NK-92 treated with Interleukin-12 subunit alpha and Interleukin-12 subunit beta, amount 100 ng/mL, for 24 hours (cell line): ENCODE data around the gene ALPL.

Experiments
- DNase-seq: peaks from one replicate; lab custom pipeline; 2025; lab: John Stamatoyannopoulos, UW

The ALPL gene

DNA sequence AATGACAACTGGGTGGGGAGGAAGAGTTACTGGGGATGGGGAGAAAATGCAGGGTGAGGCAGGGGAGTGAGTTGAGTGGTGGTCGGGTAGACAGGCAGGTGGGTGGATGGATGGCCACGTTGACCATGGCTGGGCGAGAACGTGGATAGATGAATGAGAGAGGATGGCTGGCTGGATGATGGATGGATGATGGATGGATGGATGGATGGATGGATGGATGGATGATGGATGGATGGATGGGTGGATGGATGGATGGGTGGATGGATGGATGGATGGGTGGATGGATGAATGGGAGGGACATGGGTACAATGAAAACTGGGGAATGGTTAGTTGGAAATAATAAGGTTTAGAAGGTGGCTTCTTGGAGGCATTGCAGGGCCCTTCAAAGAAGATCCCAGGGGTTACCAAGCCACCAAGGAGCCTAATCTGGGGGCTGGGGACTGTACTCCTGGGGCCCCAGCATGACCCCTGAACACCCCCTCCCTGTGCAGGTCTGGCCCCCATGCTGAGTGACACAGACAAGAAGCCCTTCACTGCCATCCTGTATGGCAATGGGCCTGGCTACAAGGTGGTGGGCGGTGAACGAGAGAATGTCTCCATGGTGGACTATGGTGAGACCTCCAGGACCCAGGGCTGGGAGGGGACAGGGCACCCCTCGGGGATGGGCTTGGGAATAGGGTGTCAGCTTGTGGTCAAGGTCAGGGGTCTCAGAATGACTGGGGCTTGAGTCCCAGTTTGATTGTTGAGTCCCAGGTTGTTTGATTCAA, 67.0 kb downstream of the ALPL start:
- no peak for DNase-seq

DNA sequence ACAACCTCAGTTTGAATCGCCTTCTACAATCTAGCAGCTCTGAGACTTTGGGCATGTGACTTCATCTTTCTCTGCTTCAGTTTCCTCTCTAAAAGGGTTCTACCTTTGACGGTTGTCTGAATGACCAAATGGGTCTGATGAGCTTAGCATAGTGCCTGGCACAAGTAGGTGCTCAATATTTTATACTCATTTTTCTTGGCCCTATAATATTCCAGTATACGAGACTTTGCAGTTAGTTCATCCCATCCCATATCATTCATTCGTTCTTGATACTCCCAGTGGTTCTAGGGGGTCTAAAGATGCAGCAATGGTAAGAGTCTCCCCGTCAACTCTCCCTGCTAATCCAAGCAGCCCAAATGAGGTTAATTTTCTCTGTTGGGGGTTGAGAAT, 67.6 kb downstream of the ALPL start:
- DNase-seq, result no peak

DNA sequence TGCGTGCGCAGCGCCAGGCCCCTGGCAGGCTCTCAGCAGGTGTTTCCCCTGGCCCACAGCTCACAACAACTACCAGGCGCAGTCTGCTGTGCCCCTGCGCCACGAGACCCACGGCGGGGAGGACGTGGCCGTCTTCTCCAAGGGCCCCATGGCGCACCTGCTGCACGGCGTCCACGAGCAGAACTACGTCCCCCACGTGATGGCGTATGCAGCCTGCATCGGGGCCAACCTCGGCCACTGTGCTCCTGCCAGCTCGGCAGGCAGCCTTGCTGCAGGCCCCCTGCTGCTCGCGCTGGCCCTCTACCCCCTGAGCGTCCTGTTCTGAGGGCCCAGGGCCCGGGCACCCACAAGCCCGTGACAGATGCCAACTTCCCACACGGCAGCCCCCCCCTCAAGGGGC, 68.1 kb downstream of the ALPL start:
- no peak for DNase-seq

DNA sequence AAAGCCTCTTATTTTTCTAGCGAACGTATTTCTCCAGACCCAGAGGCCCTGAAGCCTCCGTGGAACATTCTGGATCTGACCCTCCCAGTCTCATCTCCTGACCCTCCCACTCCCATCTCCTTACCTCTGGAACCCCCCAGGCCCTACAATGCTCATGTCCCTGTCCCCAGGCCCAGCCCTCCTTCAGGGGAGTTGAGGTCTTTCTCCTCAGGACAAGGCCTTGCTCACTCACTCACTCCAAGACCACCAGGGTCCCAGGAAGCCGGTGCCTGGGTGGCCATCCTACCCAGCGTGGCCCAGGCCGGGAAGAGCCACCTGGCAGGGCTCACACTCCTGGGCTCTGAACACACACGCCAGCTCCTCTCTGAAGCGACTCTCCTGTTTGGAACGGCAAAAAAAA, 68.7 kb downstream of the ALPL start:
- DNase-seq, result no peak

DNA sequence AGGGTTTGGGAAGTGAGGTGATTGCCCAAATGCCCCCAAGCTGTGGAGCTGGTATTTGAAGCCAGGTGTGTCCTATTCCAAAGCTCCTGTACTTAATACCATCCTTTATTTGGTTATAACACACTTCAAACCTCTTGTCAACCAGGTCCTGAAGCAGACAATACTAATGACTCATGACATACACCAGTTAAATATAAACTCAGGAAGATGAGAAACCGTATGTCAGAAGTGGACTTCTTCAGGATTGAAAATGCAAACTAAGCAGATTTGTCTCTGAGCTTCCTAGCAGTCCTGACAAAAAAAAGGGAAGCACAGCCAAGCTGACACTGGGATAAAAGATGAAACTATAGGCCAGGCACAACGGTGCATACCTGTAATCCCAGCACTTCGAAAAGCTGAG, 70.6 kb downstream of the ALPL start:
- no peak for DNase-seq

DNA sequence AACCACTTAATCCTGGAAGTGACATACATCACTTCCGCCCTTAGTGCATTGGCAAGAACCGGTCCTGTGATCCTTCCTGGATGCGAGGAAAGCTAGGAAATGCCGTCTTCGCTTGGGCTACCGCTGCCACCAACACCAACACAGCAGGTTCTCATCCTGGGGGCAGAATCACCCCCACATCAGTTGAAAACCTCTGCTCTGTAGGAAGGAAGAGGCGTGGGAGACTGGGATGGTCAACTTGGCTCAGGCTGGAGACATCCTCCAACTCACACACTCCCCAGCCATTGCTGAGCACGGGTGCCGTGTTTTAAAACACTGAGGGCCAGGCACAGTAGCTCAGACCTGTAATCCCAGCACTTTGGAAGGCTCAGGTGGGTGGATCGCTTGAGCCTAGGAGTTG, 74.9 kb downstream of the ALPL start:
- no peak for DNase-seq

DNA sequence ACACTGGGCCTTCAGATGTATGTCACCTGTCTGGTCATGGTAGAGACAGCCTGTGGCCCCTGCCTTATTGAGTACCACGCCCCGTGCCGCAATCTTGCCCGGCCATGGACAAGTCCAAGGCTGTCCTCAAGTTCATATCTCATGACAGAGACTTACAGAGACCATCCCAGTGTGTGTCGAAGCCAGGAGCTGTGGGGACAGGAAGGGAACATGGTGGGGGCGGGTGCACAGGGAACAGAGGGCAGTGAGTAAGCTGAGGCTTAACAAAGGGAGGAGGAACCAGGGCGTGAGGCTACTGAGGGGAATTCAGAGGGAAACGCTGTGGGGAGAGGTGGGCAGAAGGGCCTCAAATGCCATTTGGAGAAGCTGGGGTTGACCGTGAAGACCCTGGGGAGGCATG, 75.8 kb downstream of the ALPL start:
- no peak for DNase-seq

DNA sequence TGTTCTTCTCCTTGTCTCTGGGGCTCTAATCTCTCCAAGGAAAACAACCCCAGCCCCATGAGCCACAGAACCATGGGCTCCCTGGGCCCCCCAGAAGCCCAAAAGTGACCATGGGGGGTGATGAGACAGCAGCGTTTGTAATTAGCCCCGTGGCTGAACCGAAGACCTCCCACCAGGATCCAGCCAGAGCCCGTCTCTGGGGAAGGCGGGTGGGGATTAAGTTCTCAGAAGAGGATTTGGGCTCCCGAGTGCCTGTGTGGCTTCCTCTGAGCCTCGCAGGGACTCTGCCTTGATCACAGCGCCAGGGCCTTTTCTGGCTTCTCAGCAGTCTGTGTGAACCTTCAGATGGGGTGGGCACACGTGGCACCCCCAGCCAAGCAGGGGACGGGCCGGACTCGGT, 77.0 kb downstream of the ALPL start:
- DNase-seq, result no peak

DNA sequence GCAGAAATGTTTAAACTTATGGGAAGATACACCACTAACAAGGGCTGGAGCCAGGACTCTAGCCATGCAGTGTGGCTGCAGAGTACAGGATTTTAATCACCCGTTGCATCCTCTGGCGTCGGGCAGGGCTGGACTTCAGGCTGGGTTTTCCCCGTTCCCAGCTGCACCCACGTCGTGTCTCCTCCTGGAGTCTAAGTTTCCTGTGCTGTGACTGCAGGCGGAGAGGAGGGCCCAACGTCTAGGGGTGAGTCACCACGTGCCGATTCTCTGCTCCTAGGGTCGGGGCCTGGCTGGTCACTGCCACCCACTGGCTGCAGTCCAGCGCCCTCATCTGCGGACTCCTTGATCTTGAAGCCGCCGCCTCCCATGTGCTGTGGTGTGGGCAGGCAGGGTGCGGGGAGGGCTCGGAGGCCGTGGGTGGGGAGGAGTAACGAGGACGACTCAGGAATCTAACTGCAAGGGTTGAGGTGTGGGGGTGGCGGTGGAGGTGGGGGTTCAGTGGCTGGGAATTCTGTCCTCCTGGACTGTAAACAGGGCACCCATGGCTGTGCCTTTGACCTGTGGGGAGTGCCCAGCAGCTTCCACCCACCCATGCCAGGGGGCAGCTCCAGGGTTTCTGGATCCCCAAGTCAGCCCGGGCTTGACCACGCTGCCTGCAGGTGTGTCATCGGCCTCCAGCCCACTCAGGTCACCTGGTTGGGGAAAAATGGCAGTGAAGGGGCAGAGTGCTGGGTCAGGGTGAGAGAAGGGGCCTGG, 77.8 kb downstream of the ALPL start:
- no peak for DNase-seq

DNA sequence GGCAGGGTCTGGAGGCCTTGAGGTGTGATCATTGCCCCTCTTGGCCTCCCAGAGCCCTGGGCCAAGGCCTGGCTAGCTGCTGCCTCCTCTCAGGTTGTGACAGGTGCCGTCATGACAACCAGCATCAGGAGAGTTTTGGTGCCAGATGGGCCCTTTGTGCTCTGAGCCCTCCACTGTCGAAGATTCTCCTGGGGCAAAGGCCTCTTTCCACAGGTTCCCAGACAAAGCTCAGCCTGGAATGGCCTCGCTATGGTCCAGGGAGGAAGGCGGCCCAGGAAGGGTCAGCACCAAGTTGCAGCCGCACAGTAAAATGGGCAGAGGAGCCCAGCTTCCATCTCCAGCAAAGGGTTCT, 78.4 kb downstream of the ALPL start:
- no peak for DNase-seq

DNA sequence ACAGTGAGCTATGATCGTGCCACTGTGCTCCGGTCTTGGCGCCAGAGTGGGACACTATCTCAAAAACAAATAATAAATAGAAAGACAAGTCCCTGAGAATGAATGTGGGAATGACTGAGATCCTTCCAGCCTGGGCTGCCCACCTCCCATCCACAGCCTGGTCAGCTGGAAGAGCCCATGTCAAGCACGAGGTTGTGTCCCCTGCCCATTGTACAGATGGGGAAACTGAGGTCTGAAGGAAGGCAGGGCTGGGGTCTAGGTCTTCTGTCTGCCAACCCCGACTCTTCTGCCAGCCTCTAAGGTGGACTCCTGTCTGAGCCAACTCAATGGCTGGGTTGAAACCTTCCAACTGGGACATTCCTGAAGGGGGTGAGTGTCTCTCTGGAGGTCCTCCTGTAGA, 80.4 kb downstream of the ALPL start:
- DNase-seq, result no peak

DNA sequence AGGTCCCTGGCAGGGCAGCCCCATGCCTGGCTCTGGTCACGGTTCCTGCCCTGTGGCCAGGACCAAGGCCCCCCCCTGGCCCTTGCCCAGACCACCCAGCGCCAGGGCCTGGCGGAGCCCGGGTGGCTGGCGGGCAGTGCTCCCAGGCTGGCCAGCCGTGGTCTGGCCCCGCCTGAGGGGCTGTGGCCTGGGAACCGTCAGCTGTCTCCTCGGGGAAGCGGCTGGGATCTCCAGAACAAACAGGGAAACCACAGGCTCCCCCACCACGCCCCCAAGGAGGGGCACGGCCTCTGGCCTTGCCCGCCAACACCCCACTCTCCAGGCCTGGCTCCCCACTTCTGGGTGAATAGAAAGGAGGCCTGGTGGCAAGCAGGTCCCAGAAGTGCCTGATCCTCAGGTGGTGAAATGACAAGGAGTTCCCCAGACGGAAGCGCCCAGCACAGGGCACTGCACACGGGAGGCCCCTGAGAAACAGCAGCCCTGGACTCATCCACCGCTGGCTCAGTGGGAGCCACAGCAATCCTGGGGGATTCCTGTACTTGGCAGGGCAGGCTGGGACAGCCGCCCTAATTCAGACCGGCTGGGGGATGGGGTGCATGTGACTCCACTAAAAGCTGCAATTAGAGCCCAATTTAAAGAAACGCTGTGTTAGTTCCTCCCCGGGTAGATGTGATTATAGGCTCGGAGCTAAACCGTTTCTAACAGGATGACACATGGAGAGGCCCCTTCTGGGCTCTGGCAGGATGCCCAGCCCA, 81.1 kb downstream of the ALPL start:
- DNase-seq, result no peak

DNA sequence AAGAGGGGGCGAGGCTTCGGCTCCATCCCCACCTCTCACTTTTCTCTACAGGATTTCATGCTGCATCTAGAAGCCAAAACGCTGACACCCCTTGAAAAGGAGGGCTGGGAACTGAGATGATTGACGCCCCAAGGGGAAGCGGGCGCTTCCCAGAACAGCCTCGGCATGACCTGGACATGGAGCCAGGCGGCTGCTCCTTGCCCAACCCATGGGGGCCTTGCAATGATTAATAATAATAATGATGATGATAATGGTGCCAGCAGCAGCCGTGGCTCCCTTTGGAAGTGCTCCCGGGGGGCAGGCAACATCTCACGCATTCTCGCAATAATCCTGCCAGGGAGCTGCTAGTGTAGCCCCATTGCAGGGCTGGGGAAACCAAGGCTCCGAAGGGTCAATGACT, 81.7 kb downstream of the ALPL start:
- DNase-seq, result no peak

DNA sequence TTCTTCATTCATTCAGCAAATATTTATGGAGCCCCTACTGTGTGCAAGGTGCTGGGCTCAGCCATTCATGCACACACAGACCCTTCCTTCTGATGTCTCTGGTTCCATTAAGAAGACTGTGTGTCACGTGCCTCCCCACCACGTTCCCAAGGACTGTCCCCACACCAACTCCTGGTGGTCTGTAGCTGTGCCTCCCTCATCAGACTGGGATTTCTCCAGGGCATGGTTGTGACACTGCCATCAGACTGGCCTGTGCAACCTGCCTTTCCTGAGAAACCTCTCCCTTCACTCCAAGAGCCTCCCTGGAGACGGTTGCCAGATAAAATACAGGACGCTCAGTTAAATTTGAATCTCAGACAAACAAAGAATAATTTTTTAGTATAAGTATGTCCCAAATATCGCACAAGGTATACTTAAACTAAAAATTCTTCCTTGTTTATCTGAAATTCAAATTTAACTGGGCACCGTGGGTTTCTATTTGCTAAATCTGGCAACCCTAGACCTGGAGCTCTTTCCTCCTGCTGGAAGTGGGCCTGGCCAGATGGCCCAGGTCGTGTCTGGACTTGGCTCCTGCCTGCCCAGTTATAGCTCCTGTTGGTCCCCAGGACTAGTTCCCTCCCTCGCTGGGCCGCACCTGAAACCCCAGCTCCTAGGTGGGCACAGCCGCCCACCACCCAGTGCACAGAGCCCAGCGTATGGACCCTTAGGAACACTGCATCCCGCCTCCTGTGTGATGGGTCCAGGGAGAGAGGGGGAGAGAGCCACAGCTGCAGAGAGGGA, 83.1 kb downstream of the ALPL start:
- DNase-seq, result no peak

DNA sequence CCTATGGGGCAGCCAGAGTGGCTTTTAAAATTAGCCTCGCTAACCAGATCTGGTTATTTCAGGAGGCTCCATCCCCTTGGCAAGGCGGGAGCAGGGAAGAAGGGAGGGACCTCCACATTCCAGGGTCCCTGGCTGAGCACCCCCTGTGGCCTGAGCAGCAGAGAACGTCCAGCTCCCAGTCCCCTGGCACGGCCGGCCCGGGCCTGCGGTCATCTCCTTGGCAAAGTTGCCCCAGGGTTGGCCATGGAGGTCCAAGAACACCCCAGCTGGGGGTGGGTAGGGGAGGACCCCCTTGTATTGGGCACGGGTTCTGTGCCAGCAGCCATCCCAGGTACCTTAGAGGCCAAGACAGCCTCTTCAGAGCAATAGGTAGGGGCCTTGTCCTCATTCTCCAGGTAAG, 84.0 kb downstream of the ALPL start:
- DNase-seq, result no peak

DNA sequence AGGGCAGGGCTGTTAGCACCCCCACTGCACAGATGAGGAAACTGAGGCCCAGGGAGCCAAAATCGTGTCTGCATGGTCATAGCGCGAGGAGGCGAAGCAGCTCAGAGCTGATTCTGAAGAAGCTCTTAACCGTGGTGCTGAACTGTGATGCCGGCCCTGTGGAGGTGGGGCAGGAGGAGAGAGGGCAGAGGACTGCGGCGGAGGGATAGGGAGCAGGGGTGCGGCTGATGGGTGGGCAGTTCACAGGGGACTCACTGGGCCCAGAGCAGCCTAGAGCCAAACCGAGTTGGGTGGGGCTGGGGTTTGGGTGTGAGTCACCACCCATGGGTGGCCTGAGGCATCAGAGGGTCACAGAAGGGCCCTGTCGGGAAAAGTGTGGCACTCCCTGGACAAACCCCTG, 85.3 kb downstream of the ALPL start:
- no peak for DNase-seq

DNA sequence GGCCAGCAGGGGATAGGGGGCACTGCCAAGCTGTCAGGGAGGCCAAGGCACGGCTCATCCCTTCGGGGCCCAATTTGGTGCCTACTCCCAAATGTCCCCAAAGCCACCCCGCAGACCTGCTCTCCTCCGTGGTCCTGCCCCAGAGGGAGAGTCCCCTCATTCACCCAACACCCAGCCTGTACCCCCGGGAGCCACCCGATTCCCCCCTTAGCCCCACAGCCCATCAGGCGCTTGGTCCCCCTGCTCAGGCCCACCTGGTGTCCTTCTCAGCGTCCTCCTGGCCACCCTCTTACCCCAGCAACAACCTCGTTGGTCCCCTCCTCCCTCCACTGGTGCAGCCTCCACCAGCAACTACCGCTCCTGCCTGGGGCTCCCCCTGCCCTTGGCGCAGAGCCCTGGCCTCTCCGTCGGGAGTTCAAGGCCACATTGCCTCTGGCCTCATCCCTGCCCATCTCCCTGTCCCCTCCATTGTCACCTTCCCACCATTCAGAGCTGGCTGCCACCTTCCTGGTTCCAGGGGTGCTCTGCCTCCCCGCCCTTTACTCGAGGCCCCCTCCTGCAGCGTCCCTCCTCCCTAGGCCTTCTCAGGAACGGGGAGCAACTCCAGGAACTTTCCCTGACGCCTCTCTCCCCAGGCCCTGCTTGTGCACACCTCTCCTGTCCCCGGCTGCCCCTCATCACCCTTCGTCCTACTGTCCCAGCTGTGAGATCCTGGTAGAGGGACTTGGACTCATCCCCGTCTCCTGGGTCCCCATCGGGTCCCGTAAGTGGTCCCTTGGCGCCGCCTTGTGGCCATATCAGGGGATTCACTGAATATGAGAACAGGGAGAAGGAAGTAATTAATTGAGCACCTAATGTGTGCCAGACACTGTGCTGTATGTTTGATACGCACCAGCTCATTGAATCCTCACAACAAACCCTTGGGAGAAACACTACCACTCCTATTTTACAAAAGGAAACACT, 86.0 kb downstream of the ALPL start:
- DNase-seq, result peak; percentile 39

DNA sequence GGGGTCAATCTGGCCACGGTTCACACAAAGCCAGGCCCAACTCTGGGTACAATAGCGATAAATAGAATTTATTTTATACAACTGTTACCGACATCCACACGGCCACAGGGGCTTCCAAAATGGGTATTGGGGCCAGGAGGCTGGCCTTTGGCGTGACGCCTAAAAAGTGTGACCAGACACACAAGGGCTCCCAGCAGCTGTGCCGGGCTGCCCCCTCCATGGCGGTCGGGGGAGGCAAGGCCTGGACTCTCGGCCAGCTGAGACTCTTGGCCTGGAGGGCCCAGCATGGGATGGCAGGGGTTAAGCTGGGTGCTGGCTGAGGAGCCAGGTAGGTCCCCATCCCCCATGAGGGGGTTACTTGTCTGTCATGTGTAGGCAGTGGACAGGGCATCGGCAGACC, 87.0 kb downstream of the ALPL start:
- no peak for DNase-seq

DNA sequence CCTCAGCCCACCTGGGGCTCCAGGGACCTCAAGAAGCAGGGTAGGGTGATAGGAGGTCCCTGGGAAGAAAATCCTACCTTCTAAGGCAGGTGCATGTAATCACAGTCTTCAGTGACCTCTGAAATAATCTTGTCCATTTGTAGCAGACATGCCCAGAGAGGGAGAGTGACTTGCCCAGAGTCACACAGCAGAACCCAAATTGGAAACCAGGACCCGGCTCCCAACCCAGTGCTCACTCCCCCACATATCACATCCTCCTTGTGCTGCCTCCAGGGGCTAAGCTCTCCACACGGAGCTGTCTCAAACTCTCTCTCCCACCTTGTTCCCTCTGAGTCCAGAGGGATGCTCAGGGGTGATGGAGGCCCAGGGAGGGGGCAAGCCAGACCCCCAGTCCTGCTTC, 87.4 kb downstream of the ALPL start:
- DNase-seq, result no peak

DNA sequence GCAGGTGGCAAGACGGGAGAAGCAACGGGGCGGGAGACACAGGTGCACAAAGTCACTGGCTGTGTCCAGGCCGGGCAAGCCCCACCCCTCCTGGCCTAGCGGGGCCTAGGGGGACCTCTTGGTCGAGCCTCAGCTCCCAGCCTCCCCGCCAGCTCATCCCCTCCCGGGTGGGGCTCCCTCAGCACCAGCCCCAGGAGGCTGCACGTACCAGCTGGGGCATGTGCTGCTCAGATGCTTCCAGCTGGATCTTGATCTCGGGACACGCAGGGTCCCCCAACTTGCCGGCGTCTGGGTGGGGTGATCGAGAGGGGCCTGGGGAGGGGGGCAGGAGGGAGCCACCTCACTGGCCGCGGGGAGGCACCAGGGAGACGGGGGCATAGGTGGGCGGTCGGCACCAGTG, 88.5 kb downstream of the ALPL start:
- no peak for DNase-seq

DNA sequence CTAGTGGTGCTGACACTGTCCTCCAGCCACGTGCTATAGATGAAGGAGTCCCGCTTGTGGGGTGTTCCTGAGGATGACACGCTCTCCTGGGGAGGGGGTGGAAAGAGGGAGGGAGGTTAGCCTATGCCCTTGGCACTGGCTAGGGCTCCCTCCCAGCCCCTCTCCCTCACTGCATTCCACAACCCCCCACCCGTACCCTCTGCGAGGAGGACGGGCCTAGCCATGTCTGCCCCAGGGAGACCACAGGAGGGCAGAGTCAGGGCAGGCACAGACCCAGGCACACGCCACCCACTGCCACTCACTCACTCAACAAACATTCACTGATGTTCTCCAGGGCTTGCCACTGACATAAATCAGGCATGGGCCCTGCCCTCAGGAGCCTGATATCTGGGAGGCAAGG, 89.2 kb downstream of the ALPL start:
- no peak for DNase-seq
